Stimulated activated CD8-positive, alpha-beta memory T cell treated with anti-CD3 and anti-CD28 coated beads, Interleukin-2, amount 100 ng/mL, for 1 hour (primary cell): ENCODE data around the gene SLC51B.

Experiments used
- DNase-seq, 2 donors: peaks; one replicate each; pipeline ENCODE4 v3.0.0-alpha.2; 2020; ENCODE audit warnings: low read depth in 2 of 2

SLC51B gene

GRCh38 chr15:65100442-65100841, 55.3 kb downstream of the SLC51B start:
- no peak for DNase-seq

- DNase-seq, result peak in 1 of 2 donors; percentile 17
Measured at GRCh38 chr15:65101411-65101890, 56.3 kb downstream of the SLC51B start.

- no peak for DNase-seq
Measured at GRCh38 chr15:65101891-65102708, 56.9 kb downstream of the SLC51B start.

GRCh38 chr15:65102912-65103311, 57.7 kb downstream of the SLC51B start:
- no peak for DNase-seq
